GM12874 (cell line): ENCODE results near the gene CCDC63.

ENCODE experiments used
- CTCF ChIP-seq: IDR thresholded peaks from 2 replicates; pipeline ENCODE4 v1.5.1; 2011; ENCODE audit warnings: low read depth, mild to moderate bottlenecking, control low read depth, low read length, moderate library complexity; ENCODE audit not compliant: insufficient read depth

Gene CCDC63

GRCh38 chr12:110940933-110941332 lies 94.1 kb downstream of the CCDC63 start:
- no peak for TF ChIP-seq CTCF

- no peak for TF ChIP-seq CTCF
Observed at GRCh38 chr12:110941391-110941790, 94.6 kb downstream of the CCDC63 start.

GRCh38 chr12:110943373-110943772 lies 96.6 kb downstream of the CCDC63 start:
- no peak for TF ChIP-seq CTCF

GRCh38 chr12:110948041-110948440 lies 101.3 kb downstream of the CCDC63 start:
- TF ChIP-seq CTCF = no peak
